ENCODE measurements around the gene TMEM120A.

DNA sequence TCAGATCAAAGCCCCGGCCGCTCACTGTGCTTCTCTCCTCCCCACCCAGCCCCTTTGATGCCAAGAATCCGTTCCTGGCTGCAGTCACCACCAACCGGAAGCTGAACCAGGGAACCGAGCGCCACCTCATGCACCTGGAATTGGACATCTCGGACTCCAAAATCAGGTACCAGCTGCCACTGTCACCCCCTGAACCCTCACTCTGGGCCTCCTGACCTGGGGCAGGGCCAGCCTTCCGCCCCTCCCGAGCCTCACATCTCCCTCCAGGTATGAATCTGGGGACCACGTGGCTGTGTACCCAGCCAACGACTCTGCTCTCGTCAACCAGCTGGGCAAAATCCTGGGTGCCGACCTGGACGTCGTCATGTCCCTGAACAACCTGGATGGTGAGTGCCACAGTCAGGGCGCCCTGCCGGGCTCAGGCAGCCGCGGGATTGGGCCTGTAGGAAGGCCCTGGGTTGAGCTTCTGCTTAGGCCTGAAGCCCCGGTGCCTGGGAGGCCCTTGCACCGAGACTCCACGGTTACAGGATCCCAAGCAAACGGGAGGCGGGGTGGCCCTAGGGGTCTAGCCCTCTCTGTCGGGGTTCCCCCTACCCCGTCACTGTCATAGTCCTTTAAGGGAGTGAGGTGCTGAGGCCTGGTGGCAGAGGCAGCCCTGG, 10.8 kb downstream of the TMEM120A start:
- TF ChIP-seq CTCF (conservative IDR thresholded peaks at IDR 0.05; ENCODE audit: low read length) (no peak), EZH2phosphoT487 (IDR thresholded peaks at IDR 0.05; ENCODE audit: borderline replicate concordance, low read depth, low read length) (no peak)

All from OCI-LY7 (cell line).